Measurements from ENCODE around the gene DDRGK1.
"Not testable (repeated sequence)": the region's sequence is repeated elsewhere in the genome, so short reads cannot be mapped to it uniquely, and the experiment has no call there.

The DDRGK1 gene

GRCh38 chr20:3164763-3165410 is 39.6 kb downstream of the DDRGK1 start:
- DNase-seq (ENCODE audit: low spot score), result no peak

- DNase-seq (ENCODE audit: low spot score), result no peak
Observed at GRCh38 chr20:3164043-3164762, 40.3 kb downstream of the DDRGK1 start.

GRCh38 chr20:3163099-3164042 is 41.1 kb downstream of the DDRGK1 start:
- DNase-seq (ENCODE audit: low spot score), result no peak

- DNase-seq (ENCODE audit: low spot score), result no peak
Observed at GRCh38 chr20:3162080-3162611, 42.3 kb downstream of the DDRGK1 start.

- DNase-seq (ENCODE audit: low spot score), result no peak
Observed at GRCh38 chr20:3161316-3162079, 43.0 kb downstream of the DDRGK1 start.

GRCh38 chr20:3160418-3160817 is 44.1 kb downstream of the DDRGK1 start:
- no peak for DNase-seq (ENCODE audit: low spot score)

- no peak for DNase-seq (ENCODE audit: low spot score)
Observed at GRCh38 chr20:3158968-3159431, 45.5 kb downstream of the DDRGK1 start.

GRCh38 chr20:3157817-3158216 is 46.7 kb downstream of the DDRGK1 start:
- DNase-seq (ENCODE audit: low spot score), result no peak

GRCh38 chr20:3156811-3157619 is 47.5 kb downstream of the DDRGK1 start:
- peak; percentile 58 for DNase-seq (ENCODE audit: low spot score)

GRCh38 chr20:3152057-3152644 is 52.3 kb downstream of the DDRGK1 start:
- not testable (repeated sequence) for DNase-seq (ENCODE audit: low spot score)

- no peak for DNase-seq (ENCODE audit: low spot score)
Observed at GRCh38 chr20:3150908-3151307, 53.6 kb downstream of the DDRGK1 start.

GRCh38 chr20:3146732-3147341 is 57.6 kb downstream of the DDRGK1 start:
- no peak for DNase-seq (ENCODE audit: low spot score)

- DNase-seq (ENCODE audit: low spot score), result no peak
Observed at GRCh38 chr20:3141757-3142156, 62.7 kb downstream of the DDRGK1 start.

All from CD4-positive, alpha-beta T cell treated with Interleukin-6 at 100 ng/mL for 8 hours (primary cell).